Measurements from ENCODE around the gene COL26A1.

DNA sequence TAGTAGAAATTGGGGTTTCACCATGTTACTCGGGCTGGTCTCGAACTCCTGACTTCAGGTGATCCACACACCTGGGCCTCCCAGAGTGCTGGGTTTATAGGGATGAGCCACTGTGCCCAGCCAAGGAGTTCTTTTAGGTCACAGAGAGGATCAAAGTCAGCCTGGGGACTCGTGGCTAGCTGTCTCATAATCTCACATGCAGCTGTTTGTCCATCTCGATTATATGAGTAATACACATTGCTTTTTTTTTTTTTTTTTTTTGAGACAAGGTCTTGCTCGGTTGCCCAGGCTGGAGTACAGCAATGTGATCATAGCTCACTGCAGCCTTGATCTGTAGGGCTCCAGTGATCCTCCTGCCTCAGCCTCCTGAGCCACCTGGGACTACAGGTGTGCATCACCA is 43.3 kb upstream of the COL26A1 start:
- TF ChIP-seq, protein P1, sequence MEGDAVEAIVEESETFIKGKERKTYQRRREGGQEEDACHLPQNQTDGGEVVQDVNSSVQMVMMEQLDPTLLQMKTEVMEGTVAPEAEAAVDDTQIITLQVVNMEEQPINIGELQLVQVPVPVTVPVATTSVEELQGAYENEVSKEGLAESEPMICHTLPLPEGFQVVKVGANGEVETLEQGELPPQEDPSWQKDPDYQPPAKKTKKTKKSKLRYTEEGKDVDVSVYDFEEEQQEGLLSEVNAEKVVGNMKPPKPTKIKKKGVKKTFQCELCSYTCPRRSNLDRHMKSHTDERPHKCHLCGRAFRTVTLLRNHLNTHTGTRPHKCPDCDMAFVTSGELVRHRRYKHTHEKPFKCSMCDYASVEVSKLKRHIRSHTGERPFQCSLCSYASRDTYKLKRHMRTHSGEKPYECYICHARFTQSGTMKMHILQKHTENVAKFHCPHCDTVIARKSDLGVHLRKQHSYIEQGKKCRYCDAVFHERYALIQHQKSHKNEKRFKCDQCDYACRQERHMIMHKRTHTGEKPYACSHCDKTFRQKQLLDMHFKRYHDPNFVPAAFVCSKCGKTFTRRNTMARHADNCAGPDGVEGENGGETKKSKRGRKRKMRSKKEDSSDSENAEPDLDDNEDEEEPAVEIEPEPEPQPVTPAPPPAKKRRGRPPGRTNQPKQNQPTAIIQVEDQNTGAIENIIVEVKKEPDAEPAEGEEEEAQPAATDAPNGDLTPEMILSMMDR (IDR thresholded peaks at IDR 0.05), result no peak
- TF ChIP-seq POLR2A (IDR thresholded peaks at IDR 0.05) (no peak), EP300 (IDR thresholded peaks at IDR 0.05) (no peak)

All from stomach (tissue), 4 donors.